ELF-1 (cell line): Measurements from ENCODE around the gene RABGAP1L.
"Not testable (repeated sequence)": the region's sequence is repeated elsewhere in the genome, so short reads cannot be mapped to it uniquely, and the experiment has no call there.

ENCODE experiments used
- DNase-seq: peaks from one replicate; pipeline ENCODE4 v3.0.0-alpha.2; 2016; ENCODE audit warnings: low read depth, low spot score

Gene RABGAP1L

DNA sequence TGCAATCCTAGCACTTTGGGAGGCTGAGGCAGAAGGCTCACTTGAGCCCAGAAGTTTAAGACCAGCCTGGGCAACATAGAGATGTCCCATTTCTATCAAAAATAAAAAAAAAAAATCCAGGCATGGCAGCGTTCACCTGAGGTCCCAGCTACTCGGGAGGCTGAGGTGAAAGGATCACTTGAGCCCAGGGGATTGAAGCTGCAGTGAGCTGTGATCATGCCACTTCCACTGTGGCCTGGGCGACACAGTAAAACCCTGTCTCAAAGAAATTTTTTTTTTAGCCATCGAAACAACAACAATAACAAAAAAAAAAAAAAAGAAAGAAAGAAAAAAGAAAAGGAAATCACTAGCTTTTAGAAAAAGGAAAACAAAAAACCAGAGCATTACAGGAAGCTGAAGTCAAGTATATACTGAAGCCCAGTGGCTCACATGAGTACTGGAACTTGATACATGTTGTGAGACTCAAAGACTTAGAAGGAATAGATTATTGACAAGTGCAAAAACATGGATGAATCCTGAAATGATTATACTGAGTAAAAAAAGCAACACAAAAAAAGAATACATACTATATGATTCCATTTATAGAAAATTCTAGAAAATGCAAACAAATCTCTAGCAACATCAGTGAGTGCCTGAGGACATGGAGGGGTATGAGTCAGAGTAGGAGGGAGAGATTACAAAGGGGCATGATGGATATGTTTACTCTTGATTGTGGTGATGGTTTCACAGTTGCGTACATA, 6.1 kb upstream of the RABGAP1L start:
- DNase-seq: no peak

DNA sequence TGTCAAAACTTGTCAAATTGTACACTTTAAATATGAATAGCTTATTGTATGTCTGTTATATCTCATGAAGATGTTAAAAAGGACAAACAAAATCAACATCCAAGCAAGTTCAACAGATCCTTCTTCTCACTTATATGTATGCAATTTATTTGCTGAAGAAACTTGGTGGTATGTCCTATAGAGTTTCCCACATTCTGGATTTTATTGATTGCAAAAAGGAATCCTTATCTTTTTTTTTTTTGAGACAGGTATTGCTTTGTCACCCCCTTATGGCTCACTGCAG, 5.6 kb upstream of the RABGAP1L start:
- DNase-seq: no peak

DNA sequence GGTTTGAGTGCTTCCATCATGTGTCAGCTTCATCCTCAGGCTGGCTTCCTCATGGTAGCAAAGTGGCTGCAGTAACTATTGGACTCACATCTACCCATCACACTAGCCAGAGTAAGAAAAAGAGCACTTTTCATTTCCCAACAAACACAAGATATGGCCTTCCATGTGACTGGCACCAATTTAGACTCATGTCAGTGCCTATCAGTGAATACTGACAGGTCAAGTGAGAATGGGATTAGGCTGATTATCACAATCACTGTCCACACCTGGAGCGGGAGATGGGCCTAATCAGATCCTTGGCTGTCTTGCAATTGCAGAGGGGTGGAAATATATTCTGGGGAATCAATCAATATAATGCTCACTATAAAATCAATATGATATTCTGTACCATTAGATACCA, 2.9 kb upstream of the RABGAP1L start:
- no peak for DNase-seq

DNA sequence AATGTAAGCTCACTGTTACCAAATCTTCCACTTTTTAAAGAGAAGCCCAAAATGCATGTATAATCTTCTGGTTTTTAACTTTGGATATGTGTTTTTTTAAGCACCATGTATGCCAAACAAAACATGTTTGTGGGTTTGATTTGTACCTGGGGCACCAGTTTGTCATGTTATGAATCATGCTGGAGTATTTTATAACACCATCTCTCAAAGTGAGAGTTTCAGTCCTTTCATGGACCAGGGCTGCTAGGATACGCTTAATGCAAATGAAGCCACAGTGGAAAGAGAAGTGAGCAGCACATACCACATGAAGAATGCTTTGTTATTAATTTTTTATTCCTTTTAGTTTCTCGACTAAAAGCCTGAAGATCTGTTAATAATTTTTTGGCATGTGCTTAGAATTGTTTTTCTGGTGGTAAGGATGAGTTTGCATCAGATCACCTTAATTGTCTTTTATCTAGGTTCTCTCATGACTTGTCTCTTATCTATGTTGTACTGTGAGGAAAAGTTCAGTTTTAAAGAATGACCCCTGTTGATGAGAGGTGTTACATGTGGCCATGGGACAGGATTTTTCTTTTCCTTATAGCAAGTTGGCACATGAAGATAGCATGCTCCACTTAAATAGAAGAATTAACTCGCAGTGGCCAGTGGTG, 2.0 kb upstream of the RABGAP1L start:
- DNase-seq: no peak

DNA sequence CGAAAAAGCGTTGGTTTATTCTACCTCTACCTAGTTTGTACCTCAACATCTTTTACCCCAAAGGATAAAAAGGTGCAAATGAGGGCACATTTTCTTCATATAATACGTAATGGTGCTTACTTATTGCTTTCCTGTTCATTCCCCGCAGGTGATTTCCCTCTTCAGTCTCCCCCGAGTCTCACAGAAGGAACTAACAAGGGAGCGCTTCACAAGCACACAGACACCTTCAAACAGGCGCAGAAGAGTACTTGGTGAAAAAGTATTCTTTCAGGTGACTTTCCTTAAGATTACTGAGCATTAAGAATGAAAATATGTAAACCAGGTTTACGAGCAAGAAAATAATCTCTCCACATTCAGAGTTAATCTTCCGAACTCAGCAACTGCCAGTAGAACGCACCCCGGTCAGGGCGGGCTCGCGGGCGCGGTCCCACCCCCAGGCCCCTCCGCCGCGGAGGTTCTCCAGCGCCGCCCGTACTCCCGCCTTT, 511 bp upstream of the RABGAP1L start:
- DNase-seq: no peak

DNA sequence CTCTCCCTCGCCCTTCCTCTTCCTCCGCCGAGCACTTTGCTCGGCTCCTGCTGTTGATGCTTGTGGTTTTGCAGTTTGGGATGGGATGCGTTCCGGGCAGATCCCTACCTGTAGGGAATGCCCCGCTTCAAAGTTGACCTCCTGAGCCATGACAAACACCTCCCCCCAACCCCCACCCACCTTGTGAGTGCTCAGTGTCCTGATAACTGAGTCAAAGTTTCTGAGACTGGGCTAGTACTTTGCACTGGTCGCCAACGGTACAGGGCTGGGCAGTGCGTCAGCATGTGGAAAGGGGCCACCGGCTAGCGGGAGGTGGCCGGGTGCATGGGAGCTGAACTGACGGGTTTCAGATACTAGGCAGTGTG, 771 bp downstream of the RABGAP1L start:
- DNase-seq: peak; percentile 58

DNA sequence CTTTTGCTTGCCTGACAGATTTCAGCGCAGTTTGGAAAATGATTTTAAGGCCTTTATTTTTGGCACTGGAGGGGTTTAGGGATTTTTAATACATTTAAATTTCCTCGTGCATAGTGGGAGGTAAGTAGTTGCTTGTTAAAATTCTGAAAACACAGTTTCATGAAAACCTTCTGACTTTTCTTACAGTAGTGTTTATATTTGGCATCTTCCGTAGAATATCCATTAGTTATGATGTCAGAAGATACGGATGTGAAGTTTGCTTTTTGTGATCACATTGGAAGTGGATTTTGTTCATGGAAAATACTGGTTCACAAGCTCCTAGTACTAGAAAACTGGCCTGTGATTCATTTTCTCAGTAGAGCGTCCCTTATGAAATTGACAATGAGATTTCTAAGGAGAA, 1.3 kb downstream of the RABGAP1L start:
- DNase-seq: no peak

DNA sequence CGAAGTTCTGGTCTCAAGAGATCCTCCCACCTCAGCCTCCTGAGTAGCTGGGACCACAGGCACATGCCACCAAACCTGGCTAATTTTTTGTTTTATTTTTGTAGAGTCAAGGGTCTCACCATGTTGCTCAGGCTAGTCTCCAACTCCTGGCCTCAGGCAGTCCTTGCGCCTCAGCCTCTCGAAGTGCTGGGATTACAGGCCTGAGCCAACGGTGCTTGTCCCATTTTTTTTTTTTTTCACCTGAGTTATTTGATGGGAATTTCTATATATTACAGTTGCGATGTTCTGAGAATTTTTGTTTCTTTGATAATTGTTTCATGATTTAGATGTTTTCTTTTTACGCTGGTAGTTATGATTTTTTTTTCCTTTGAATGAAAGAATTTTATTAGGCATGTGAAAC, 2.5 kb downstream of the RABGAP1L start:
- peak; percentile 18 for DNase-seq

DNA sequence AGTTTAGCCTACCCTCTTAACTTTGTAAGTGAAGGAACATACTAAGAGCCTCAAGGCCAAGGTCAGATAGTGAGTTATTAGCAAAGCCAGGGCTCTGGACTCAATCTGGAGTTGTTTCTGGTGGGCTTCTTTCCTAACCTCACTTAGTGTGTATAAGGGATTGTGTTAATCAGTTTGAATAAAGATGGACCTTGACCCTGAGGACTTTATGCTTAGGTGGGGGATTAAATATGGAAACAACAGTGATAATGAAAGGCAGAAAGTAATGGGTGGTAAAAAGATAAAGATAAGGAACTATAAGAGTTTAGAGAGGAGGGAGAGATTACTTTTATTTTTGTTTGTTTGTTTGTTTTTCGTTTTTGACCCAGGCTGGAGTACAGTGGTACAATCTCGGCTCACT, 5.5 kb downstream of the RABGAP1L start:
- no peak for DNase-seq

DNA sequence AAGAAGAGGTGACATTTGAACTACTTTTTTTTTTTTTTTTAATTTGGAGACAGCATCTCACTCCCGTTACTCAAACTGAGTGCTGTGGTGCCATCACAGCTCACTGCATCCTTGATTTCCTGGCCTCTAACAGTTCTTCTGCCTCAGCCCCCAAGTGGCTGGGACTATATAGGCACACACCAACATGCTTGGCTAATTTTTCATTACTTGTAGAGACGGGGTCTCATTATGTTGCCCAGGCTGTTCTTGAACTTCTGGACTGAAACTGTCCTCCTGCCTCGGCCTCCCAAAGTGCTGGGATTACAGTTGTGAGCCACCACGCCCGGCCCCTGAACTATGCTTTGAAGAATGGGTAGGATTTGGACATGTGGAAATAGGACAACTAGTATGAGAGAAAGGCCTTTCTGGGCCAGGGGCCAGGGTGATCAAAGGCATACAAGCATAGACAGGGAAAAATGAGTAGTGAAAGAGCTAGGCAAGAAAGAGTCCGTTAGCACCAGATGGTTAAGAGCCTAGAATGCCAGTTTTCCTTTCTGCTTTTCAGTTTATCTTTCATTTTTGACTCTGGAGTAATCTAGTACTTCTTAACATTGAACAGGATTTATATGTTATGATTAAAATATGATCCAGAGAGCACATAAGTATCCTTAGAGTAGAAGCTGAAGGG, 6.3 kb downstream of the RABGAP1L start:
- no peak for DNase-seq

DNA sequence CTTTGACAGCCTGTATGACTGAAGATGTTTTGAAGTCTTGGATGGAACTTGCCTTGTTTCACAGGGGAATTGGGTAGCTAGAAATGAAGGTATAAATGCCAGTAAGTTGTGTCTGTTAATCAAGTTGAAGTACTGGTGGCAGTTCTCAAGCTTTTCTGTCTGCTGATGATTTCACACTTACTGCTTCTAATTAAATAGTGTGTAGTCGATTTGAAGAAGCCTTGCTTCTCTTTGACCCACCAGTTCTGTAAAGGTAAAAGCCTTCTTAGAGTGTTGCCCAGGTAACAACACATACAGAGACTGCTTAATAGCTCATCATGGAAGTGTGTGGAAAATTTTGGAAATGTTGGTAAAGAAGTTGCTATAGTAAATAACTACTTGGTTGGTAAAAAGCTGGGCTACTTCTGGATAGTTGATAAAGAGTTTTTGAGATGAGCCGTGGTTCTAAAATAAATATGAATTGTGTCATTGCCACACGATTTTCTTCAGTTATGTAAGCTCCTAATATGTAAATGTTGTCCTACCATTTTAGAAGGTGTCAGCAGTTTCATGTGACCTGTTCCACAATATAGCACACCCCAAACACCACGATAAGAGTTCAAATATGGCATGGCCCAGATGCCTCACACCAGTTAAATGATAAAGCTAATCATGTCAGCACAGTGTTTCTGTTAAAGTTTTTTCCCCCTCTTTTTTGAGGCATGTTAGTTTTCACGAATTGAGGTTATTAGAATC, 7.4 kb downstream of the RABGAP1L start:
- no peak for DNase-seq

DNA sequence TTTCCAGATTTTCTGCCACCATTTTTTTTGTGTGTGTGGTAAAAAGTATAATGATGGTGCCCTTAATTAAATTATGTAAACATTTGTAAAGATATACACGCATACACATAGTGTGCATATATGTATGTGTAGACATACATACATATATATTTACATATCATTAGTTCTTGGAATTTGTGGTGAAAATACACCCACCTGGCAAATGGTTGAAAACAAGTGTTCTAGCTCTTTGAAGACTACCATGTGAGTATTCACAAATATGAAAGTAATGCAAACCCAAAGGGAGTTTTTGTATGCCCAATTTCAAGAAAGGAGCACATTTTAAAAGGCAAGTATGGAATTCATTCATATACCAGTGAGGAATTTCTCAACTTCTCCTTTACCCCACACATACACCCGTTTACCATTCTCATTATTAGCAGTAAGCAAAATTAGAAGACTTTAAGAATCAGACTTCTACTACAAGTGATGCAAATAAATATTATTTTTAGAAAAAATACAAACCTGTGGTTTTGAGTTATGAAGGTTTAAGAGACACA, 8.0 kb downstream of the RABGAP1L start:
- no peak for DNase-seq

DNA sequence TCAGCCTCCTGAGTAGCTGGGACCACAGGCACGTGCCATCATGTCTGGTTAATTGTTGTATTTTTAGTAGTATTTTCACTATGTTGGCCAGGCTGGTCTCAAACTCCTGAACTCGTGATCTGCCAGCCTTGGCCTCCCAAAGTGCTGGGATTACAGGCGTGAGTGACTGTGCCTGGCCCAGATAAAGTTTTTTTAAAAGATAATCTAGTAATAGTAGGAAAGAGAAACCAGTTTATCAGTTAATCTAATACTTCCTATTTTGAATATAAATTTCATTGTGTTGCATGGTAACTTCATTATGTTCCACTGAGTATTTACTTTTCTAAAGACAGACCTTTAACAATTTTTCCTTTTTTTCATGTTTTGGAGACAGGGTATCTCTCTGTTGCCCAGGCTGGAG, 10.0 kb downstream of the RABGAP1L start:
- no peak for DNase-seq

DNA sequence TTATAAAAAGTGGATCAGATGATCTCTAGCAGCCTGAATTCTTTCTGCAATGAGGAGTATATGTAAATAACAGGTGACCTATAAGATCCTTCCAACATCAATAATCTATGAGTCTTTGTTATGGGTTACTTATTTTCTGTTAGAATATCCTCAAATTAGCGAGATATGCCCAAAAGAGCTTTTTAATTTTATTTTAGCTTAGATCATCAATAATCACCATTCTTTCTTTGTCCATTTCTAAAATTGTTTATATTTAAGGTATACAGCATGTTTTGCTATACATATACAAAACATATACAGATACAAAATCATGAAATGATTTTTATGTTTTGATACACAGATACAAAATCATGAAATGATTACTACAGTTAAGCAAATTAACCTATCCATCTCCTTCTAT, 11.8 kb downstream of the RABGAP1L start:
- no peak for DNase-seq

DNA sequence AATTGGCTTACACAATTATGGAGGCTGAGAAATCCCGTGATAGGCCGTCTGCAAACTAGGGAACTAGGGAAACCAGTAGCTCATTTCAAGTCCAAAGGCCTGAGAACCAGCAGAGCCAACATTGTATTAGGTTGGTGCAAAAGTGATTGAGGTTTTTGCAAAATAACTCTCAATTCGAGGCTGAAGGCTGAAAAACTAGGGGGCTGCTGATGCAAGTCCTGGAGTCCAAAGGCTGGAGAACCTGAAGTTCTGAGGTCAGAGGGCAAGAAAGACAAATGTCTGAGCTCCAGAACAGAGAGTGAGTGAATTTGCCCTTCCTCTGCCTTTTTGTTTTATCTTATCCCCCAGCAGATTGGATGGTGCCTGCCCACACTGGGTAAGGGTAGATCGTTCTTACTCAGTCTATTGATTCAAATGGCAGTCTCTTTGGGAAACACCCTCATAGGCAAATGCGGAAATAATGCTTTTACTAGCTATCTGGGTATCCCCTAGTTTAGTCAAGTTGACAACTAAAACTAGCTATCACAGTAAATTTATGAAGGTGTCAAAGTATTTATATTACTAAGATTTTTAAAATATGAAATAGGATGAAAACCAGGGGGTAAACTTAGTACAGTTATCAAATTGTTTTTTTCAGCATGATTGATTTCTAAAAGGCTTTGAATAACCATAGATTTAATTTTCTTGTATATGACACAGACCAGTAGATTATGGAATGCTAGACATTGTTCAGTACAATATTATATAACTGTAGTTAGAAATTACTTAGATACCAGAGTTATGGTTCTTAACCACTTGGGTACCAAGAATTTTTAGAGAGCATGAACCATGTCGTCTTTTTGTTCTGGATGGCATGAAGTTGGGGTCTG, 15.4 kb downstream of the RABGAP1L start:
- no peak for DNase-seq

DNA sequence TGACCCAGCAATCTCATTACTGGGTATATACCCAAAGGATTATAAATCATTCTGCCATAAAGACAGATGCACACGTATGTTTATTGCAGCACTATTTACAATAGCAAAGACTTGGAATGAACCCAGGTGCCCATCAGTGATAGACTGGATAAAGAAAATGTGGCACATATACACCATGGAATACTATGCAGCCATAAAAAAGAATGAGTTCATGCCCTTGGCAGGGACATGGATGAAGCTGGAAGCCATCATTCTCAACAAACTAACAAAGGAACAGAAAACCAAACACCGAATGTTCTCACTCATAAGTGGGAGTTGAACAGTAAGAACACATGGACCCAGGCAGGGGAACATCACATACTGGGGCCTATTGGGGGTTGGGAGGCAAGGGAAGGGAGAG, 19.1 kb downstream of the RABGAP1L start:
- not testable (repeated sequence) for DNase-seq

DNA sequence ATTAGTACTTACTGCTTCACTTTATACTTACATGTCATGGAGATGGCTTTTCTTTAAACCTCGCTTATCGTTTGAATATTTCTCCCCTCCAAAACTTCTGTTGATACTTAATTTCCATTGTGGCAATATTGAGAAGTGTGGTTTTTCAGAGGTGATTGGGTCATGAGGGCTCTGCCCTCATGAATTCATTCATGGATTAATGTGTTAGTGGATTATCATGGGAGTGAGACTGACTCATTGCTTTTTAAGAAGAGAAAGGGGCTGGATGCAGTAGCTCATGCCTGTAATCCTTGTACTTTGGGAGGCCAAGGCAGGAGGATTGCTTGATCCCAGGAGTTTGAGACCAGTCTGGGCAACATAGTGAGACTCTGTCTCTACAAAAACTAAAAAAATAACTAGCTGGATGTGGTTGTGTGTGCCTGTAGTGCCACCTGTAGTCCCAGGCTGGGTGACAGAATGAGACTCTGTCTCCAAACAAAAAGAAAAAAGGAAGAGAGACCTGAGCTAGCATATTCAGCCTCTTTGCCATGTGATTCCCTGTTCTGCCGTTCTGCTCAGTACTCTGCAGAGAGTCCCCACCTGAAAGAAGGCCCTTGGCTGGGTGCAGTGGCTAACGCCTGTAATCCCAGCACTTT, 30.2 kb downstream of the RABGAP1L start:
- DNase-seq: no peak

DNA sequence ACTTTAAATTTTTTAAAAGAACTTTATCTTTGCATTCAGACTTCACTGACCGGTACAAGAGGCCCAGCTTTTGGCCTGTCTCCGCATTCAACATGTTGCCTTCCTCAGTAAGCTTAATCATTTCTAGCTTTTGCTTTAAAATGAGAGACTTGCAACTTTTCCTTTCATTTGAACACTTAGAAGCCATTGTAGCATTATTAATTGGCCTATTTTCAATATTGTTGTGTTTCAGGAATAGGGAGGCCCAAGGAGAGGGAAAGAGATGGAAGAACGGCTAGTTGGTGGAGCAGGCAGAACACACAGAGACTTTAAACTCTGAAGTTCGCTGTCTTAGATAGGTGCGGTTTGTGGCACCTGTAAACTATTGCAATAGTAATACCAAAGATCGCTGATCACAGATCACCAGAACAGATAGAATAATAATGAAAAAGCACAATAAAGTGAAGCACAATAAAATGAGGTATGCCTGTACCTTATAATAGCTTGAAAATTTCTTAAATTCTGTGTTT, 31.4 kb downstream of the RABGAP1L start:
- DNase-seq: no peak

DNA sequence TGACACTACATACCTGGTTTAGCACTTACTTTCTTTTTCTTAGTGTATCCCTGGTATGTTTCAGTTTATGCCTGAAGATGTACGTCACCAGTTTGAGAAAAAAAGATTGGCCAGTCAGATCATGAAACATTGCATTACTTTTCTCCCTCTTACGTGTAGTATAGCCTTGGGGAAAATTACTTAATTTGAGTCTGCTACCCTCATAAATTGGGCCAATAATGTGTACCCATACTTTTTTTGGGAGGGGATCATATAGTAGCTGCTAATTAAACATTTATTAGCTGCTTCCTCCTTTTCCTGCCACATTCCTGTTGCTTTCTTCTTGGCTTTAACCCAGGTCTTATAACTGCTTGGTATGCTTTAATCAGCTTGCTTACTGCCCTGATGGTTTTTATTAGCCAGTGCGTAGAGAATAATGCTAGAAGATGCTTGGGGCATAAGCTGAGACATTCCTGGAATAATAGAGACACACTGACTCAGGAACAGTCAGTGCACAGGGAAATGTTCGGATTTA, 32.1 kb downstream of the RABGAP1L start:
- no peak for DNase-seq

DNA sequence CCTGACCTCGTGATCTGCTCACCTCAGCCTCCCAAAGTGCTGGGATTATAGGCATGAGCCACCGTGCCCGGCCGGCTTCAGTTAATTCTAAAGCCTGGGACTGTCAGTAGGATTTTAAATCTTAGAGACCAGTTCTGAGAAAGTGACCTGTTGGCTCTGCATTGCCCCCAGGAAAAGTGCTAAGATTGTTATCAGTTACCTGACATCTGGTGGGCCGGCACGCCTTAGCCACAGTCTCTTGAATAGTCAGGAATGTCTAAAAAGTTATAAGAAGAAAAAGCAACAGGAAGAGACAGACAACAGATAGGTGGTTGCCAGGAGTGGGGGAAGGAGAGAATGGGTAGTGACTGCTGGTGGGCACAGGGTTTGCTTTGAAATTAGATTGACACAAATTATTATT, 35.1 kb downstream of the RABGAP1L start:
- DNase-seq: peak; percentile 71
